Parathyroid adenoma (tissue), 2 donors: ENCODE results near the gene PYDC1.
"Not testable (repeated sequence)": the region's sequence is repeated elsewhere in the genome, so short reads cannot be mapped to it uniquely, and the experiment has no call there.

Experiments
- H2AFZ ChIP-seq: fragments of 300-600 bp; sonication (generic); one replicate; pipeline ENCODE4 v1.7.0; 2017; ENCODE audit warnings: antibody characterized with exemption, mild to moderate bottlenecking
- H3K27ac ChIP-seq: fragments of 300-600 bp; sonication (generic); one replicate; pipeline ENCODE4 v1.7.0; 2017
- H3K27me3 ChIP-seq: fragments of 300-600 bp; sonication (generic); one replicate; pipeline ENCODE4 v1.7.0; 2017; ENCODE audit warnings: low read length; ENCODE audit not compliant: control insufficient read depth, insufficient read depth
- H3K36me3 ChIP-seq: fragments of 300-600 bp; sonication (generic); one replicate; pipeline ENCODE4 v1.7.0; 2017; ENCODE audit warnings: low read length; ENCODE audit not compliant: control insufficient read depth, insufficient read depth
- H3K4me1 ChIP-seq: fragments of 300-600 bp; sonication (generic); one replicate; pipeline ENCODE4 v1.7.0; 2017; ENCODE audit warnings: control low read depth
- H3K4me2 ChIP-seq: fragments of 300-600 bp; sonication (generic); one replicate; pipeline ENCODE4 v1.7.0; 2017; ENCODE audit warnings: low read length
- H3K4me3 ChIP-seq: fragments of 300-600 bp; sonication (generic); one replicate; pipeline ENCODE4 v1.7.0; 2017; ENCODE audit warnings: low read depth, low read length
- H3K79me2 ChIP-seq: fragments of 300-600 bp; sonication (generic); one replicate; pipeline ENCODE4 v1.7.0; 2017; ENCODE audit warnings: control low read depth
- H3K9ac ChIP-seq: fragments of 300-600 bp; sonication (generic); one replicate; pipeline ENCODE4 v1.7.0; 2017; ENCODE audit warnings: mild to moderate bottlenecking
- H3K9me3 ChIP-seq: fragments of 300-600 bp; sonication (generic); one replicate; pipeline ENCODE4 v1.7.0; 2017; ENCODE audit warnings: low read length; ENCODE audit not compliant: control insufficient read depth
- TF ChIP-seq, protein P1 (sequence below): fragments of 300-600 bp; sonication (generic); IDR thresholded peaks from one replicate; pipeline ENCODE4 v1.7.0; 2017; ENCODE audit warnings: antibody characterized with exemption, mild to moderate bottlenecking
- donor health status: primary hyperparathyroidism.

The PYDC1 gene

DNA sequence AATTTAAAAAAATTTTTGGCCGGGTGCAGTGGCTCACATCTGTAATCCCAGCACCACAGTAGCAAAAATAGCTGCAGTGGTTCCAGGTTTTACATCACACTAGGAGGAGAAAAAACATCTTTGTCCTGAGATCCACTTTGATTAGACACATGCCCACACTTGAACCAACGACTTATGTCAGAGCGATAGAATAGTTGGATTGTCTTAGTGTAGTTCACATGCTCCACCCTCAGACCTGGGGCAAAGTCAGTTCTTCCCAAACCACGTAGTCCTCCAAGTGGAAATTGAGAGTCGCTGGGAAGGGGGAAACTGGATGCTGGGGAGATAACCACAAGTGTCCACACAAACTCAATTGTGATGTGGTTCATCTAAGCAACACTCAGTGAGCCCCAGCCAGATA lies 31.4 kb upstream of the PYDC1 start:
- H2AFZ ChIP-seq, result no peak overlapping the region
- no peaks in the 10 kb centered on the region for H3K9me3 ChIP-seq
- H3K27ac ChIP-seq, result no peak overlapping the region
- H3K4me3 ChIP-seq, result no peak overlapping the region
- no peaks in the 10 kb centered on the region for H3K4me1 ChIP-seq
- no peaks in the 10 kb centered on the region for H3K27me3 ChIP-seq
- TF ChIP-seq, protein P1, sequence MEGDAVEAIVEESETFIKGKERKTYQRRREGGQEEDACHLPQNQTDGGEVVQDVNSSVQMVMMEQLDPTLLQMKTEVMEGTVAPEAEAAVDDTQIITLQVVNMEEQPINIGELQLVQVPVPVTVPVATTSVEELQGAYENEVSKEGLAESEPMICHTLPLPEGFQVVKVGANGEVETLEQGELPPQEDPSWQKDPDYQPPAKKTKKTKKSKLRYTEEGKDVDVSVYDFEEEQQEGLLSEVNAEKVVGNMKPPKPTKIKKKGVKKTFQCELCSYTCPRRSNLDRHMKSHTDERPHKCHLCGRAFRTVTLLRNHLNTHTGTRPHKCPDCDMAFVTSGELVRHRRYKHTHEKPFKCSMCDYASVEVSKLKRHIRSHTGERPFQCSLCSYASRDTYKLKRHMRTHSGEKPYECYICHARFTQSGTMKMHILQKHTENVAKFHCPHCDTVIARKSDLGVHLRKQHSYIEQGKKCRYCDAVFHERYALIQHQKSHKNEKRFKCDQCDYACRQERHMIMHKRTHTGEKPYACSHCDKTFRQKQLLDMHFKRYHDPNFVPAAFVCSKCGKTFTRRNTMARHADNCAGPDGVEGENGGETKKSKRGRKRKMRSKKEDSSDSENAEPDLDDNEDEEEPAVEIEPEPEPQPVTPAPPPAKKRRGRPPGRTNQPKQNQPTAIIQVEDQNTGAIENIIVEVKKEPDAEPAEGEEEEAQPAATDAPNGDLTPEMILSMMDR, result no peak
- no peaks in the 10 kb centered on the region for H3K79me2 ChIP-seq
- no peak overlapping the region for H3K9ac ChIP-seq
- H3K36me3 ChIP-seq, result no peaks in the 10 kb centered on the region
- no peak overlapping the region for H3K4me2 ChIP-seq

GRCh38 chr16:31246296-31246695 lies 29.4 kb upstream of the PYDC1 start:
- H3K4me1 ChIP-seq, result no peaks in the 10 kb centered on the region
- H3K79me2 ChIP-seq, result no peaks in the 10 kb centered on the region
- H3K9me3 ChIP-seq, result no peaks in the 10 kb centered on the region
- H3K4me3 ChIP-seq, result no peak overlapping the region
- no peak overlapping the region for H2AFZ ChIP-seq
- no peak overlapping the region for H3K9ac ChIP-seq
- no peaks in the 10 kb centered on the region for H3K27me3 ChIP-seq
- no peaks in the 10 kb centered on the region for H3K36me3 ChIP-seq
- TF ChIP-seq, protein P1, result no peak
- H3K4me2 ChIP-seq, result no peak overlapping the region
- H3K27ac ChIP-seq, result no peak overlapping the region

DNA sequence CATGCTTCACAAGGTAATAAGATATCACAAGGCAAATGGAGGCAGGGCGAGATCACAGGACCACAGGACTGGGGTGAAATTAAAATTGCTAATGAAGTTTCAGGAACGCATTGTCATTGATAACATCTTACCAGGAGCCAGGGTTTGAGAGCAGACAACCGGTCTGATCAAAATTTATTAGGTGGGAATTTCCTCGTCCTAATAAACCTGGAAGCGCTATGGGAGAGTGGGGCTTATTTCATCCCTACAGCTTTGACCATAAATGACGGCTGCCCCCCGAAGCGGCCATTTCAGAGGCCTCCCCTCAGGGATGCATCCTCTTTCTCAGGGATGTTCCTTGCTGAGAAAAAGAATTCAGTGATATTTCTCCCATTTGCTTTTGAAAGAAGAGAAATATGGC lies 28.7 kb upstream of the PYDC1 start:
- not testable (repeated sequence) for H3K4me1 ChIP-seq, H3K36me3 ChIP-seq, H3K9me3 ChIP-seq, H3K4me3 ChIP-seq, H3K27ac ChIP-seq, H3K9ac ChIP-seq, H3K4me2 ChIP-seq, H3K79me2 ChIP-seq, H3K27me3 ChIP-seq, H2AFZ ChIP-seq

GRCh38 chr16:31243734-31244670 lies 27.1 kb upstream of the PYDC1 start:
- no peaks in the 10 kb centered on the region for H3K79me2 ChIP-seq
- H2AFZ ChIP-seq, result no peak overlapping the region
- no peaks in the 10 kb centered on the region for H3K27me3 ChIP-seq
- H3K9ac ChIP-seq, result no peak overlapping the region
- no peak overlapping the region for H3K4me2 ChIP-seq
- H3K4me1 ChIP-seq, result no peaks in the 10 kb centered on the region
- TF ChIP-seq, protein P1, result no peak
- no peak overlapping the region for H3K27ac ChIP-seq
- H3K36me3 ChIP-seq, result no peaks in the 10 kb centered on the region
- no peaks in the 10 kb centered on the region for H3K9me3 ChIP-seq
- H3K4me3 ChIP-seq, result no peak overlapping the region

DNA sequence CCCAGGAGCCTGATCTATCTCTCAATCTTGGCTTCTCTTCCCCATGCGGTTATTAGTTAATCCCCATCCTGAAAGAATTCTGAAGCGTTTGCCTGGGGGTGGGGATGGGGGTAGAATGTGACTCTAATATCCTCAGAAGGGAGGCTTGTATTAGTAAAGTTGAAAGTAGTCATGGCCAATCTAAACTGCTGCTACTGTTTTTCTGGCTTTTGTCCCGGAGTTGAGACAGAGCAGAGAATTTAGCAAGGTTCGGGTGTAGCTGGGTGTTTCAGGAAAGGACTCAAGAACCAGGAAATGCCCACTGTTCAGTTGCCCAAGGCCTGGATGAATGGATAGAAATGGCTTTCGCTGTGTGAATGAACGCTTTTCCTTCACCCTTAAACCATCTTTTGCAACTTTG lies 25.3 kb upstream of the PYDC1 start:
- Histone ChIP-seq H3K4me3 (no peak overlapping the region), H3K4me2 (no peak overlapping the region), H3K27me3 (no peaks in the 10 kb centered on the region), H3K9me3 (no peaks in the 10 kb centered on the region), H3K27ac (no peak overlapping the region), H3K9ac (no peak overlapping the region), H3K36me3 (no peaks in the 10 kb centered on the region), H3K4me1 (no peaks in the 10 kb centered on the region), H3K79me2 (no peaks in the 10 kb centered on the region), H2AFZ (no peak overlapping the region)
- TF ChIP-seq, protein P1, result no peak
